Ovary (tissue), 3 donors: ENCODE measurements around the gene ENTPD8.

Experiments
- CTCF ChIP-seq, 3 donors: fragments of 450-650 bp in 2 of 3; fragments of 200-600 bp in 1 of 3; IDR thresholded peaks; one replicate each; pipeline versions ENCODE4 v1.5.1 to v1.8.0; 2016 to 2022; ENCODE audit warnings: antibody characterized with exemption in 3 of 3, mild to moderate bottlenecking in 1 of 3
- POLR2A ChIP-seq: fragments of 450-650 bp; IDR thresholded peaks from one replicate; pipeline ENCODE4 v1.6.1; 2017; ENCODE audit warnings: antibody characterized with exemption, mild to moderate bottlenecking, moderate library complexity
- donor health status: DM: no; HTN: no; CAD: no.

GRCh38 chr9:137456864-137457405 is 15.8 kb upstream of the ENTPD8 start:
- TF ChIP-seq CTCF (IDR thresholded peaks at IDR 0.05) (no peak), POLR2A (no peak)
